Activated CD4-positive, alpha-beta T cell treated with anti-CD3 and anti-CD28 coated beads for 4 hours (primary cell): Measurements from ENCODE around the gene SEPTIN8.
"Not testable (repeated sequence)": the region's sequence is repeated elsewhere in the genome, so short reads cannot be mapped to it uniquely, and the experiment has no call there.

ENCODE experiments used
- DNase-seq, 2 donors: peaks; one replicate each; pipeline ENCODE4 v3.0.0-alpha.2; 2020

SEPTIN8 gene

GRCh38 chr5:132812781-132813598 lies 36.0 kb upstream of the SEPTIN8 start, which contains the start of gene SOWAHA:
Gene SOWAHA, plus strand, starts transcription at chr5:132813302. Its CDS starts 320 bp downstream, at chr5:132813622.
- DNase-seq = no peak

DNA sequence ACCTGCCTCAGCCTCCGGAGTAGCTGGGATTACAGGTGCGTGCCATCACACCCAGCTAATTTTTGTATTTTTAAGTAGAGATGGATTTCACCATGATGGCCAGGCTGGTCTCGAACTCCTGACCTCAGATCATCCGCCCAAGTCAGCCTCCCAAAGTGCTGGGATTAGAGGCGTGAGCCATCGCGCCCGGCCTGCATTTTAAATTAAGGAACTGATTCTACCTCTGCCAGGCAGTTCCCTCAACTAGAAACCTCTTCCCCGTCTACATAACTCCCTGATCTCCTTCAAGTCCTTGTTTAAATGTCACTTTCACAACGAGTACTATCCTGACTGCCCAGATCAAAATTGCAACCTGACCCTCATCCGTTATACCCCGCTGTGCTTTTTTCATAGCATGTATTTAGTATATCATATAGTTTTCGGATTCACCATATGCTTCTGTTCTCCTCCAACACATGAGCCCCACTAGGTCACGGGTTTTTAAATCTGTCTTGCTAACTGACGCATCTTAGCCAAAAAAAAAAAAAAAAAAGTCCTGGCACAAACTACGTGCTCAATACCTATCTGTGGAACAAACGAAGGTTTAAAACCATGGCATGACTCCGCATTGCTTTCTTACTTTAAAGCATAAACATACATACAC lies 35.2 kb upstream of the SEPTIN8 start:
- DNase-seq = no peak

DNA sequence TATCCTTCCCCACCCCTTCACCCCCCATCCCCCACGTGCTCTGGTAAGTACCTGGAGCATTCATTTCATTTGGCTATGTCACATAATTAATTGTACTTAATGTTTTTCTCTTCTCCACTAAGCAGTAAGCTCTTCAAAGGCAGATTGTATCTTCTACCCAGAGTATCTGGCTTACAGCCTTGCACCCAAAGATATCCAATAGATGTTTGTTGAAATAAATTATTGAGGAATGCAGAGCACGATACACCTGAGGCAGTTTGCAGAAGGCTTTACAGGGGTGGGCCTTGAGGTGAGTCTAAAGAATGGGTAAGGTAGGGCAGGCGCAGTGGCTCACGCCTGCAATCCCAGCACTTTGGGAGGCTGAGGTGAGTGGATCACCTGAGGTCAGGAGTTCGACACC lies 33.6 kb upstream of the SEPTIN8 start:
- no peak for DNase-seq

DNA sequence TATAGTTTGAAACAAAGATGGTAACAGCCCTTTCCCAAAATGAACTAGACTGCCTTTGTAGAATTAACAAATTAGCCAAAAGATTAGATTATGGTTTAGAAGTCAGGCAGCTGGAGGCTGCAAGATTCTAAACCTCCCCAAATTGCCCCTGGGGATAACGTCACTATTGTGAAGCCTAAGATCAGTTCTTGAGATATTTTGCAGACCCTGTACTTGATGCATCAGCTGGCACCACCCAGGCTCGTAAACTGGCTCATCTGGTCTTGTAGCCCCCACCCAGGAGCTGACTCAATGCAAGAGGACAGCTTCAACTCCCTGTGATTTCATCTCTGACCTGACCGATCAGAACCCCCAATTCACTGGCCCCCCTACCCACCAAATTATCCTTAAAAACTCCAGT lies 31.8 kb upstream of the SEPTIN8 start:
- no peak for DNase-seq

- DNase-seq = no peak
Measured at GRCh38 chr5:132808448-132808847, 31.4 kb upstream of the SEPTIN8 start.

GRCh38 chr5:132807163-132807838 lies 30.3 kb upstream of the SEPTIN8 start:
- no peak for DNase-seq

GRCh38 chr5:132806804-132807162 lies 29.7 kb upstream of the SEPTIN8 start:
- DNase-seq = not testable (repeated sequence)

GRCh38 chr5:132805872-132806271 lies 28.8 kb upstream of the SEPTIN8 start:
- DNase-seq = not testable (repeated sequence)

DNA sequence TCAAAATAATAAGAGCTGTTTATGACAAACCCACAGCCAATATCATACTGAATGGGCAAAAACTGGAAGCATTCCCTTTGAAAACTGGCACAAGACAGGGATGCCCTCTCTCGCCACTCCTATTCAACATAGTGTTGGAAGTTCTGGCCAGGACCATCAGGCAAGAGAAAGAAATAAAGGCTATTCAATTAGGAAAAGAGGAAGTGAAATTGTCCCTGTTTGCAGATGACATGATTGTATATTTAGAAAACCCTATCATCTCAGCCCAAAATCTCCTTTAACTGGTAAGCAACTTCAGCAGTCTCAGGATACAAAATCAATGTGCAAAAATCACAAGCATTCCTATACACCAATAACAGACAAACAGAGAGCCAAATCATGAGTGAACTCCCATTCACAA lies 27.2 kb upstream of the SEPTIN8 start:
- DNase-seq = not testable (repeated sequence)

DNA sequence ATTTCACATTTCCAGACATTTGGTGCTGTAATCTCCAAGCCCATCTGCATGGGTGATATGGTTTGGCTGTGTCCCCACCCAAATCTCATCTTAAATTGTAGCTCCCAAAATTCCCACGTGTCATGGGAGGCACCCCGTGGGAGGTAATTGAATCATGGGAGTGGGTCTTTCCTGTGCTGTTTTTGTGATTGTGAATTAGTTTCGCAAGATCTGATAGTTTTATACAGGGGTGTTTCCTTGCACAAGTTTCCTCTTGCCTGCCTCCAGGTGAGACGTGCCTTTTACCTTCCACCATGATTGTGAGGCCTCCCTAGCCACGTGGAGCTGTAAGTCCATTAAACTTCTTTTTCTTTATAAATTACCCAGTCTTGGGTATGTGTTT lies 25.6 kb upstream of the SEPTIN8 start:
- not testable (repeated sequence) for DNase-seq

DNA sequence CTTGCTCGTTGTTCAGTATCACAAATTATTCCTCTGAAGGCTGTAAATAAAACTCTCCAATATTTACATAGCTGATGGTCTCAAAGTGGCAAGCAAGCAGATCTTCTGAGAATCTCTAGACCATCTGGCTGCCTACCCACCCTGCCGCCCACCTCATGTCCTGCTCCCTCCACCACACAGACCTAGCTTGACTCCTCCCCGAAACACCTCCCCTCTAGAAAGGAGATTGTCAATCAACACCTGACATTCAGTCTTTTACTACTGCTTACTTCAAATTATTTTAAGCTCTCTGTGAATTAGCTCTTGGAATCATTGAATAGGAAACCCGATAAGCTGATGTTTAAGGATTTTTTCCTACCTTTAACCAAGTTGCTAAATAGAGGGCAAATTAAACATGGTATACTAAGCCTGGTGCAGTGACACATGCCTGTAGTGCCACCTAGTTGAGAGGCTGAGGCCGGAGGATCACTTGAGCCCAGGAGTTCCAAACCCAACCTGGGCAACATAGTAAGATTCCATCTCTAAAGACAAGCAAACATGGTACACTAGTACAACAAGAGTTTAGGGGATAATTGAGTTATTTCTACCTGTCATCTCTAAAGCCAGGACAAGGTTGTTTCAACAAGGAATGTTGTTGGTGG lies 25.1 kb upstream of the SEPTIN8 start:
- no peak for DNase-seq

DNA sequence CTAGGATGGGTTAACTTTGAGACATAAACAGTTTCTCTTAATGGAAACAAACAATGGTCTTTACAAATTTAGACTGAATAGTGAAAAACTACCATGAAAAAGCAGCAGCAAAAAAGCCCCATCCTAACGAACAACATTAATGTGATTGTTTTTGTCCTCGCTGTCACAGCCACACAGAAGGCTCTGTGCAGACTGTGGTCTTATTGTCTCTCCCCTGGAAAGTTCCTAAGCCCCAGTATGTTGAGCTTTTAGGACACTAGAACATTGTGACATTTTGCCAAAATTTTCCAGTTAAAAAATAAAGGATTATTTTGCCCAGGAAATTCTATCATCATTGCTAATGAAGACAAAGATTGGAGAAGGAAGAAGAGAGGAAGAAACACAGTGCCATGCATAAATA lies 23.5 kb upstream of the SEPTIN8 start:
- no peak for DNase-seq

DNA sequence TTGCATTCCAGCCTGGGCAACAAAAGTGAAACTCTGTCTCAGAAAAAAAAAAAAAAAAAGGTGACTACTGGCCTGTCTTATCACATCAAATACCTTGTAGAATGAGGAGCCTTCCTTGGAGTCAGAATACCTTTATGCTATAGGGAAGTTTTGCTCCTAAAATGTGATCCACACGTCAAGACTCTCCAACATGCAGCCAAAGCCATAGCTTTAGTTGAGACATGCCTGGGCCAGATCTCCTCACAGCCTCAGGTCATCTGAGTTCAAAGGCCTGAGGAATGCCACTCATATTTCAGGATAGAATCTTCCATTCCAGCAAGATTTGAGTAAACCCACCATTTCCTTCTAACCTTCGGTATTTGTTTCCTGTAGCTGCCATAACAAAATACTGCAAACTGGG lies 22.4 kb upstream of the SEPTIN8 start:
- no peak for DNase-seq

DNA sequence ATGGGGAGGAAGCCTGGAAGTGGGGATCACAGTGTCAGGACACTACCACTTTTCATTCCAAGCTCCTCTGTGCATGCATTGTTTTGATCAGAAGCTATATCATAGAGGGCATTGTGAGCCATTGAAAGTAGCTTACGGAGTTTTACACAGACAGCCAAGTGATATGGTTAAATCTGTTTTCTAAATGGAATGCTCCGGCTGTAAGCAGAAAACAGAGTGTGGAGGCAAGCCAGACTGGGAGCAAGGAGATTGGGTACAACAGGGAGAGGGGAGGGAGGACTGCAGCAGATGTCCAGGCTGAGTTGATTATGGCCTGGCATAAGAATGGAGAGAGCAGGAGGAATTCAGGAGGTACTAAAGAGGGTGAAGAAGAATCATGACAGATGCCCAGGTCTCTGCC lies 20.6 kb upstream of the SEPTIN8 start:
- no peak for DNase-seq

- no peak for DNase-seq
Measured at GRCh38 chr5:132791026-132791425, 14.0 kb upstream of the SEPTIN8 start.

GRCh38 chr5:132790201-132790865 lies 13.3 kb upstream of the SEPTIN8 start:
- DNase-seq = no peak

GRCh38 chr5:132788990-132789886 lies 12.2 kb upstream of the SEPTIN8 start:
- no peak for DNase-seq

GRCh38 chr5:132788508-132788907 lies 11.5 kb upstream of the SEPTIN8 start:
- DNase-seq = no peak

DNA sequence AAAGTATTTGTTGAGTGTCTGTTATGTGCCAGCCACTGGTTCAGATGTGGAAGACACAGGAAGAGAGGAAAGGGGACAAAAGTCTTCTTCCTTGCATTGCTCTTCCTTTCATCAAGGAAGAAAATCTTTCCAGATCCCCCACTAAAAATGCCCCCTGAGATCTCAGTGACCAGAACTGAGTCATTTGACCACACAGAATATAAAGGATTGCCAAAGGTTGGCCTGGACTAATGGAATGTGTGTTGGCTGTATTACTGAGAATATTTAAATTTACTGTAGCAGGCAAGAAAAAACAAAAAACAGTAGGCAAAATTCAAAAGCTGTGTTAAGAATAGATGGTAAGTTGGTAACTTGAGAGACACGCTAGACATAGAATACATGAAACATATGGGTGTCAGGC lies 10.0 kb upstream of the SEPTIN8 start:
- no peak for DNase-seq

DNA sequence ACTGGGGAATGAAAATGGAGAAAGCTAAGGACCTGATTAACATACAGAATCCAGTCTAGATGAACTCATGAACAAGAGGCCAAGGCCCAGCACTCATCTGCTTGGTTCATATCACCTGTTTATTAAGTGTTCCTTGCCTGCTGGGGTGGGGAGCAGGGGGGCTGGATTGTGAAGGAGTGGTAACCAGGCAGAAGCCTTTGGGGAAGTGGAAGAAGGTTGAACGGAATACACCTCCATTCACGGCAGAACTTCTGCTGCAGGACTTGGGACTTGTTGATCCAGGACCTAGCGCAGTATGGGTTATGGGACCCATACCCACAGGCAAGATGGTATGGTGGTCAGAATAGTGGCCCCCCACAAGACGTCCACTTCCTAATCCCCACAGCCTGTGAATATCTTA lies 8.8 kb upstream of the SEPTIN8 start:
- DNase-seq = no peak

DNA sequence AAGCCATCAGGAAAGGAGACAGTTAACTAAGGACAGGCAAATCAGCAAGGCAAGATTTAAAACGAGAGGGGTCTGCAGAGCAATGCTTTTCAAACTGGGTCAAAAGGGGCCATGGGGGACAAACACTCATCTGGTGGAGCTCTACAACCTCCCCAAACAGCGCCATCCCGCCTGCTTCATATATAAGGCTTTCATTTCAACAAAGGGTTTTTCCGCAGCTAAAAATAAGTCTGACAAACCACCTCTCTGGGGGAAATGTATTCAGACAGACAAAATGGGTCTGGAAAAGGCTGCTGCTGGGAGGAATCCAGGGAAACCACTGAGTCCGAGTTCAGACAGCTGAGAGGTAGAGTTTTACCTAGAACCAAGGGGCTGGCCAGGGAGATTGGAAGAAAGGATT lies 8.3 kb upstream of the SEPTIN8 start:
- no peak for DNase-seq

GRCh38 chr5:132782101-132782500 lies 5.1 kb upstream of the SEPTIN8 start:
- no peak for DNase-seq
